K562 (cell line): Measurements from ENCODE around the gene ASF1B. TPM values are rescaled to one million over a fixed set of nuclear protein-coding genes. Genes with fewer than 3 reads are reported as not detected.

Source experiments
- C11orf30 ChIP-seq: fragments of 450-650 bp; IDR thresholded peaks from 2 replicates; pipeline ENCODE4 v1.6.1; 2016; ENCODE audit warnings: low read depth, mild to moderate bottlenecking
- CREB3 ChIP-seq: fragments of 450-650 bp; conservative IDR thresholded peaks from 2 replicates; pipeline ENCODE4 v1.6.1; 2016; ENCODE audit warnings: missing genetic modification characterization, low read depth, mild to moderate bottlenecking, missing compliant biosample characterization, moderate library complexity
- CXXC5 ChIP-seq: fragments of 250-450 bp; sonication (Bioruptor Pico); IDR thresholded peaks from 2 replicates; pipeline ENCODE4 v1.8.0; 2022; ENCODE audit warnings: inconsistent platforms, mild to moderate bottlenecking, moderate library complexity
- HNRNPLL ChIP-seq: fragments of 200-400 bp; formaldehyde crosslinking; IDR thresholded peaks from 2 replicates; pipeline ENCODE4 v1.6.1; 2017; ENCODE audit warnings: low read length, low read depth, mild to moderate bottlenecking; ENCODE audit not compliant: poor library complexity, severe bottlenecking
- PHF21A ChIP-seq: fragments of 450-650 bp; IDR thresholded peaks from 2 replicates; pipeline ENCODE4 v1.6.1; 2017; ENCODE audit warnings: low read depth, borderline replicate concordance
- RAD21 ChIP-seq, 2 experiments: fragments of 250-450 bp in 1 of 2; fragments of 450-650 bp in 1 of 2; sonication (Bioruptor Pico) in 1 of 2; formaldehyde crosslinking in 1 of 2; IDR thresholded peaks in 1 of 2; conservative IDR thresholded peaks in 1 of 2; 2 replicates each; pipeline versions ENCODE4 v1.4.0 to v1.8.0; 2020 to 2022; ENCODE audit warnings: mild to moderate bottlenecking in 2 of 2, moderate library complexity in 1 of 2
- RBFOX2 ChIP-seq: fragments of 200-400 bp; formaldehyde crosslinking; IDR thresholded peaks from 2 replicates; pipeline ENCODE4 v1.6.1; 2017; ENCODE audit warnings: low read depth, mild to moderate bottlenecking, low read length, moderate library complexity
- RBM25 ChIP-seq: fragments of 200-400 bp; formaldehyde crosslinking; IDR thresholded peaks from 2 replicates; pipeline ENCODE4 v1.6.1; 2018; ENCODE audit warnings: low read length, low read depth, moderate library complexity; ENCODE audit not compliant: severe bottlenecking
- SP1 ChIP-seq: sonication (generic); formaldehyde crosslinking; IDR thresholded peaks from 2 replicates; pipeline ENCODE4 v1.8.1; 2022; ENCODE audit warnings: mild to moderate bottlenecking, missing genetic modification reagents
- SREBF2 ChIP-seq: sonication (generic); formaldehyde crosslinking; IDR thresholded peaks from 2 replicates; pipeline ENCODE4 v1.4.0; 2020; ENCODE audit warnings: mild to moderate bottlenecking, missing genetic modification reagents
- TARDBP ChIP-seq: fragments of 450-650 bp; IDR thresholded peaks from 2 replicates; pipeline ENCODE4 v1.6.1; 2016
- ZNF780A ChIP-seq: fragments of 250-450 bp; sonication (Bioruptor Pico); IDR thresholded peaks from 2 replicates; pipeline ENCODE4 v1.5.0; 2021; ENCODE audit warnings: mild to moderate bottlenecking
- polyA plus RNA-seq, 8 experiments: library from polyadenylated mRNA; depleted of rRNA in 4 of 8; stranded (reverse) in 5 of 8; unstranded in 3 of 8; fragments of >200 nt; fragmentation: Nextera tagmentation in 2 of 8; fragmentation: Illumina TruSeq in 1 of 8; extraction: Ambion mirVana in 2 of 8; extraction: Trizol in 1 of 8; gene quantifications; 2 replicates each; pipeline versions ENCODE4 v1.2.1 to v1.2.3, GENCODE V29; 2011 to 2014; ENCODE audit warnings: inconsistent platforms in 1 of 8, missing spikeins in 1 of 8
- total RNA-seq, 7 experiments: library from RNA; depleted of rRNA in 6 of 7; stranded (reverse); fragments of >200 nt in 6 of 7; fragmentation: Illumina TruSeq in 2 of 7; extraction: Trizol in 2 of 7; gene quantifications; 2 replicates each; pipeline versions ENCODE4 v1.2.1 to v1.2.3, GENCODE V29; 2011 to 2021; ENCODE audit warnings: low replicate concordance in 1 of 7
- TF ChIP-seq, protein P1 (sequence below): sonication (generic); formaldehyde crosslinking; IDR thresholded peaks from 2 replicates; pipeline ENCODE4 v1.8.1; 2022; ENCODE audit warnings: missing genetic modification reagents
- TF ChIP-seq, protein P2 (sequence below), 3 experiments: fragments of 200-800 bp in 1 of 3; fragments of 250-450 bp in 1 of 3; fragments of 450-650 bp in 1 of 3; sonication (Bioruptor Pico) in 1 of 3; sonication (Bioruptor generic) in 1 of 3; formaldehyde crosslinking in 1 of 3; IDR thresholded peaks; 2 replicates each; pipeline versions ENCODE4 v1.6.1 to v1.8.0; 2016 to 2022; ENCODE audit warnings: mild to moderate bottlenecking in 2 of 3, missing genetic modification characterization in 2 of 3, missing compliant biosample characterization in 1 of 3, moderate library complexity in 1 of 3
- TF ChIP-seq, protein P3 (sequence below): fragments of 250-450 bp; sonication (Bioruptor Pico); IDR thresholded peaks from 2 replicates; pipeline ENCODE4 v1.4.0; 2020; ENCODE audit warnings: mild to moderate bottlenecking, moderate library complexity
- TF ChIP-seq, protein P4 (sequence below): fragments of 450-650 bp; formaldehyde crosslinking; IDR thresholded peaks from 2 replicates; pipeline ENCODE4 v1.4.0; 2020; ENCODE audit warnings: mild to moderate bottlenecking

ASF1B gene
- total and polyA plus RNA-seq, 9 of the 15 experiments (the other 6 are each of a cell fraction or from before 2014, with no cell fraction given): 6.0 to 69.4 (median 53.3) TPM

DNA sequence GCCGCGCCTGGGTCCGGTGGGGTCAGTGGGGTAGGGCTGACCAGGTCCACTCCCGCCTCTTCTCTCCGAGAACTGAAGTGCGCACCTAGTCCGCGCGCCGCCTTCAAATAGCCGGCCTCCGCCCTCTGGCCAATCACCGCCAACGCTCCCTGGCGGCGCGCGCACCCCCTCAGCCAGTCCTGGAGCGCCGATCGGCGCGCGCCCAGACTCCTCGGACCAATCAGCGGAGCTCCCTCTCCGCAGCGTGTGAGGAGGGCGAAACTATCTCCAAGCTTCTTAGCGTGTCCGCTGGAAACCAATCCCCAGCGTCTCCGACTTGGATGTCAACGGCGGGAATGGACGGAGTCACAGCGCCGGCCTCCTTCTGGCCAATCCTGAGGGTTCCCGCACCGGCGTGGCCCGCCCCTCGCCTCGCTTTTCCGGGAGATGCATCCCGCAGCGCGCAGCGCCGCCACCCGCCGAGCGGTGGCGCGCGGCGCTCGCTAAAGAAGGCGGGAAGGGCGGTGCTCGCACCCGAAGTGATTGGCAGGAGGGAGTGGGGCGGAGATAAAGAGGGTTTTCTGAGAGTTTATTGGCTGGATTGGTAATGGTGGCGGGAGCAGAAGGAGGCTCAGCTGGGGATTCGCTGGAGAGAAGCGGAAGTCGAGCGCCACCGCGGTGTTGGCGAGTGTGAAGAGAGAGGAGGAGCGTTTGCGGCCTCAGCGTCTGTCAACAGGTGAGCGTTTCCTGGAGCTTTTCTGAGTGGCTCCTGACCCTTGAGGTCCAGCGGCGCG is at the start of gene ASF1B (continued):
- TF ChIP-seq, protein P1, sequence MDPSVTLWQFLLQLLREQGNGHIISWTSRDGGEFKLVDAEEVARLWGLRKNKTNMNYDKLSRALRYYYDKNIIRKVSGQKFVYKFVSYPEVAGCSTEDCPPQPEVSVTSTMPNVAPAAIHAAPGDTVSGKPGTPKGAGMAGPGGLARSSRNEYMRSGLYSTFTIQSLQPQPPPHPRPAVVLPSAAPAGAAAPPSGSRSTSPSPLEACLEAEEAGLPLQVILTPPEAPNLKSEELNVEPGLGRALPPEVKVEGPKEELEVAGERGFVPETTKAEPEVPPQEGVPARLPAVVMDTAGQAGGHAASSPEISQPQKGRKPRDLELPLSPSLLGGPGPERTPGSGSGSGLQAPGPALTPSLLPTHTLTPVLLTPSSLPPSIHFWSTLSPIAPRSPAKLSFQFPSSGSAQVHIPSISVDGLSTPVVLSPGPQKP (CRISPR knock-in tag): no peak
- TF ChIP-seq SP1 (peak; percentile 97), SREBF2 (CRISPR knock-in tag) (no peak), PHF21A (peak; percentile 30; the same call in 1 of the 2 replicates), CREB3 (tag) (no peak), ZNF780A (no peak), RBM25 (peak; percentile 96), C11orf30 (peak; percentile 78), HNRNPLL (peak; percentile 64), CXXC5 (CRISPR knock-in tag) (peak; percentile 99), RAD21 (CRISPR knock-in tag; conservative IDR thresholded peaks at IDR 0.05 in 1 of 2, IDR thresholded peaks at IDR 0.05 in 1 of 2) (peak; percentile 87 to 95), RBFOX2 (peak; percentile 97), TARDBP (peak; percentile 15; the same call in 1 of the 2 replicates)
- TF ChIP-seq, protein P2, sequence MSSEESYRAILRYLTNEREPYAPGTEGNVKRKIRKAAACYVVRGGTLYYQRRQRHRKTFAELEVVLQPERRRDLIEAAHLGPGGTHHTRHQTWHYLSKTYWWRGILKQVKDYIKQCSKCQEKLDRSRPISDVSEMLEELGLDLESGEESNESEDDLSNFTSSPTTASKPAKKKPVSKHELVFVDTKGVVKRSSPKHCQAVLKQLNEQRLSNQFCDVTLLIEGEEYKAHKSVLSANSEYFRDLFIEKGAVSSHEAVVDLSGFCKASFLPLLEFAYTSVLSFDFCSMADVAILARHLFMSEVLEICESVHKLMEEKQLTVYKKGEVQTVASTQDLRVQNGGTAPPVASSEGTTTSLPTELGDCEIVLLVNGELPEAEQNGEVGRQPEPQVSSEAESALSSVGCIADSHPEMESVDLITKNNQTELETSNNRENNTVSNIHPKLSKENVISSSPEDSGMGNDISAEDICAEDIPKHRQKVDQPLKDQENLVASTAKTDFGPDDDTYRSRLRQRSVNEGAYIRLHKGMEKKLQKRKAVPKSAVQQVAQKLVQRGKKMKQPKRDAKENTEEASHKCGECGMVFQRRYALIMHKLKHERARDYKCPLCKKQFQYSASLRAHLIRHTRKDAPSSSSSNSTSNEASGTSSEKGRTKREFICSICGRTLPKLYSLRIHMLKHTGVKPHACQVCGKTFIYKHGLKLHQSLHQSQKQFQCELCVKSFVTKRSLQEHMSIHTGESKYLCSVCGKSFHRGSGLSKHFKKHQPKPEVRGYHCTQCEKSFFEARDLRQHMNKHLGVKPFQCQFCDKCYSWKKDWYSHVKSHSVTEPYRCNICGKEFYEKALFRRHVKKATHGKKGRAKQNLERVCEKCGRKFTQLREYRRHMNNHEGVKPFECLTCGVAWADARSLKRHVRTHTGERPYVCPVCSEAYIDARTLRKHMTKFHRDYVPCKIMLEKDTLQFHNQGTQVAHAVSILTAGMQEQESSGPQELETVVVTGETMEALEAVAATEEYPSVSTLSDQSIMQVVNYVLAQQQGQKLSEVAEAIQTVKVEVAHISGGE (CRISPR knock-in tag; IDR thresholded peaks at IDR 0.05): peak in 1 of 3 experiments; percentile 89; a peak in 2 of 6 replicates
- TF ChIP-seq, protein P3, sequence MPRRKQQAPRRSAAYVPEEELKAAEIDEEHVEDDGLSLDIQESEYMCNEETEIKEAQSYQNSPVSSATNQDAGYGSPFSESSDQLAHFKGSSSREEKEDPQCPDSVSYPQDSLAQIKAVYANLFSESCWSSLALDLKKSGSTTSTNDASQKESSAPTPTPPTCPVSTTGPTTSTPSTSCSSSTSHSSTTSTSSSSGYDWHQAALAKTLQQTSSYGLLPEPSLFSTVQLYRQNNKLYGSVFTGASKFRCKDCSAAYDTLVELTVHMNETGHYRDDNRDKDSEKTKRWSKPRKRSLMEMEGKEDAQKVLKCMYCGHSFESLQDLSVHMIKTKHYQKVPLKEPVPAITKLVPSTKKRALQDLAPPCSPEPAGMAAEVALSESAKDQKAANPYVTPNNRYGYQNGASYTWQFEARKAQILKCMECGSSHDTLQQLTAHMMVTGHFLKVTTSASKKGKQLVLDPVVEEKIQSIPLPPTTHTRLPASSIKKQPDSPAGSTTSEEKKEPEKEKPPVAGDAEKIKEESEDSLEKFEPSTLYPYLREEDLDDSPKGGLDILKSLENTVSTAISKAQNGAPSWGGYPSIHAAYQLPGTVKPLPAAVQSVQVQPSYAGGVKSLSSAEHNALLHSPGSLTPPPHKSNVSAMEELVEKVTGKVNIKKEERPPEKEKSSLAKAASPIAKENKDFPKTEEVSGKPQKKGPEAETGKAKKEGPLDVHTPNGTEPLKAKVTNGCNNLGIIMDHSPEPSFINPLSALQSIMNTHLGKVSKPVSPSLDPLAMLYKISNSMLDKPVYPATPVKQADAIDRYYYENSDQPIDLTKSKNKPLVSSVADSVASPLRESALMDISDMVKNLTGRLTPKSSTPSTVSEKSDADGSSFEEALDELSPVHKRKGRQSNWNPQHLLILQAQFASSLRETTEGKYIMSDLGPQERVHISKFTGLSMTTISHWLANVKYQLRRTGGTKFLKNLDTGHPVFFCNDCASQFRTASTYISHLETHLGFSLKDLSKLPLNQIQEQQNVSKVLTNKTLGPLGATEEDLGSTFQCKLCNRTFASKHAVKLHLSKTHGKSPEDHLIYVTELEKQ (CRISPR knock-in tag): no peak
- TF ChIP-seq, protein P4, sequence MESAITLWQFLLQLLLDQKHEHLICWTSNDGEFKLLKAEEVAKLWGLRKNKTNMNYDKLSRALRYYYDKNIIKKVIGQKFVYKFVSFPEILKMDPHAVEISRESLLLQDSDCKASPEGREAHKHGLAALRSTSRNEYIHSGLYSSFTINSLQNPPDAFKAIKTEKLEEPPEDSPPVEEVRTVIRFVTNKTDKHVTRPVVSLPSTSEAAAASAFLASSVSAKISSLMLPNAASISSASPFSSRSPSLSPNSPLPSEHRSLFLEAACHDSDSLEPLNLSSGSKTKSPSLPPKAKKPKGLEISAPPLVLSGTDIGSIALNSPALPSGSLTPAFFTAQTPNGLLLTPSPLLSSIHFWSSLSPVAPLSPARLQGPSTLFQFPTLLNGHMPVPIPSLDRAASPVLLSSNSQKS (CRISPR knock-in tag): no peak
